Measurements from ENCODE around the gene CD177. TPM values are rescaled to one million over a fixed set of nuclear protein-coding genes. Genes with fewer than 3 reads are reported as not detected.

Gene CD177
- total RNA-seq, 1 experiment from 2014 or later = 0.09 TPM

DNA sequence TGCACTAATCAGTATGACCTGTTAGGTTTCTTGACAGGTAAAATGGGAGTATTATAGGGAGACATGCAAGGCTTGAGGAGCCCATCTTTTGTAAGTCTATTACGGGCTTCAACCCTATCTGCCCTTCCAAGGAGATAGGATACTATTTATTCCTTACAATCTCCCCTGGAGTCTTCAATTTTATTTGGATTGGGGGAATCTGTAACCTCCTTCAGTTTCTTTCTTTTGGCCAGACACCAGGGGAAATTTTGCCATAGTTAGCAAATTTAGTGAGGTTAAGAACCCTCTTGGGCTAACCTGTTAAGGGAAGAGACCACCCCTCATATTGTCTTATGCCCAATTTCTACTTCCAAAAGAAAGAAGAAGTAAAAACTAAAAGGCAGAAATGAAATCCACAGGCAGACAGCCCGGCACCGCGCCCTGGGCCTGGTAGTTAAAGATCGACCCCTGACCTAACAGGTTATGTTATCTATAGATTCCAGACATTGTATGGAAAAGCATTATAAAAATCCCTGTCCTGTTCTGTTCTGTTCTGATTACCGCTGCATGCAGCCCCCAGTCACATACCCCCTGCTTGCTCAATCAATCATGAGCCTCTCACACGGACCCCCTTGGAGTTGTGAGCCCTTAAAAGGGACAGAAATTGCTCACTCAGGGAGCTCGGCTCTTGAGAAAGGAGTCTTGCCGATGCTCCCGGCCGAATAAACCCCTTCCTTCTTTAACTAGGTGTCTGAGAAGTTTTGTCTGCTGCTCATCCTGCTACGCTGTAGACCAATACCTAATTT lies 39.6 kb upstream of the CD177 start:
- H3K4me2 ChIP-seq (ENCODE audit: insufficient read depth, insufficient read length, low read length) = no peak overlapping the region
- H3K18ac ChIP-seq (ENCODE audit: insufficient read length, low read depth, low read length) = no peak overlapping the region
- TF ChIP-seq, protein P1, sequence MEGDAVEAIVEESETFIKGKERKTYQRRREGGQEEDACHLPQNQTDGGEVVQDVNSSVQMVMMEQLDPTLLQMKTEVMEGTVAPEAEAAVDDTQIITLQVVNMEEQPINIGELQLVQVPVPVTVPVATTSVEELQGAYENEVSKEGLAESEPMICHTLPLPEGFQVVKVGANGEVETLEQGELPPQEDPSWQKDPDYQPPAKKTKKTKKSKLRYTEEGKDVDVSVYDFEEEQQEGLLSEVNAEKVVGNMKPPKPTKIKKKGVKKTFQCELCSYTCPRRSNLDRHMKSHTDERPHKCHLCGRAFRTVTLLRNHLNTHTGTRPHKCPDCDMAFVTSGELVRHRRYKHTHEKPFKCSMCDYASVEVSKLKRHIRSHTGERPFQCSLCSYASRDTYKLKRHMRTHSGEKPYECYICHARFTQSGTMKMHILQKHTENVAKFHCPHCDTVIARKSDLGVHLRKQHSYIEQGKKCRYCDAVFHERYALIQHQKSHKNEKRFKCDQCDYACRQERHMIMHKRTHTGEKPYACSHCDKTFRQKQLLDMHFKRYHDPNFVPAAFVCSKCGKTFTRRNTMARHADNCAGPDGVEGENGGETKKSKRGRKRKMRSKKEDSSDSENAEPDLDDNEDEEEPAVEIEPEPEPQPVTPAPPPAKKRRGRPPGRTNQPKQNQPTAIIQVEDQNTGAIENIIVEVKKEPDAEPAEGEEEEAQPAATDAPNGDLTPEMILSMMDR (conservative IDR thresholded peaks at IDR 0.05) = no peak
- H2BK20ac ChIP-seq (ENCODE audit: low read depth, low read length, poor library complexity, severe bottlenecking) = no peak overlapping the region
- no CpG with 5 or more reads among the region's 12 CpGs for WGBS (ENCODE audit: extremely low coverage, insufficient read length, low lambda C conversion rate)
- Mint-ChIP-seq H3K4me1 (no peaks in the 10 kb centered on the region), H3K27me3 (ENCODE audit: low read depth) (peaks cover 1% of the 10 kb centered on the region), H3K36me3 (ENCODE audit: insufficient read depth in 1 of 3, low read depth in 3 of 3) (peaks cover 0 to 4% (median 1%) of the 10 kb centered on the region in 3 experiments; a peak in 3 of 7 replicates), H3K4me3 (no peak overlapping the region), H3K27ac (no peak overlapping the region), H3K9me3 (peaks cover 82 to 83% of the 10 kb centered on the region in 2 experiments)
- no peak overlapping the region for H4K5ac ChIP-seq (ENCODE audit: insufficient read length, low read depth, low read length)
- no peak overlapping the region for H3K56ac ChIP-seq (ENCODE audit: insufficient read length, low read depth, low read length)
- H3K79me1 ChIP-seq (ENCODE audit: insufficient read depth, low read depth, low read length, poor library complexity, severe bottlenecking) = no peaks in the 10 kb centered on the region
- no peak overlapping the region for H4K8ac ChIP-seq (replicated peaks; ENCODE audit: insufficient read length, low read depth, low read length)
- H3K79me2 ChIP-seq (ENCODE audit: insufficient read depth, low read length) = no peaks in the 10 kb centered on the region
- no peak overlapping the region for H2BK120ac ChIP-seq (ENCODE audit: low read depth, low read length, poor library complexity, severe bottlenecking)
- no peak overlapping the region for H3K27ac ChIP-seq (ENCODE audit: insufficient read length, low read depth, low read length)
- H3K9me3 ChIP-seq (ENCODE audit: control insufficient read depth, low read depth, low read length) = no peaks in the 10 kb centered on the region
- H3K23ac ChIP-seq (ENCODE audit: insufficient read length, low read depth, low read length) = no peak overlapping the region
- no peak overlapping the region for H3T11ph ChIP-seq (ENCODE audit: low read length)
- H2BK5ac ChIP-seq (ENCODE audit: insufficient read length, low read length) = no peak overlapping the region
- no peak overlapping the region for H3K4ac ChIP-seq (ENCODE audit: low read depth, low read length)
- no peak overlapping the region for H4K91ac ChIP-seq (ENCODE audit: insufficient read length, low read depth, low read length)
- no peak overlapping the region for H3K14ac ChIP-seq (ENCODE audit: insufficient read depth, low read length)
- H2AFZ ChIP-seq (ENCODE audit: low read length) = no peak overlapping the region
- no peak for DNase-seq
- no peak overlapping the region for H2BK15ac ChIP-seq (ENCODE audit: low read depth, low read length)
- no peaks in the 10 kb centered on the region for H3K4me1 ChIP-seq (ENCODE audit: insufficient read depth, low read length)
- H2BK12ac ChIP-seq (ENCODE audit: insufficient read length, low read depth, low read length) = no peak overlapping the region
- H2AK5ac ChIP-seq (ENCODE audit: insufficient read length, low read length) = no peak overlapping the region
- H4K20me1 ChIP-seq (ENCODE audit: control insufficient read depth, insufficient read depth, insufficient read length) = no peaks in the 10 kb centered on the region
- H3K9ac ChIP-seq (ENCODE audit: extremely low read depth, insufficient read length, low read length) = no peak overlapping the region
- H3K27me3 ChIP-seq (ENCODE audit: insufficient read depth, low read length) = 0 out of 2 replicates have a peak, but pooled peaks cover 2% of the 10 kb centered on the region
- H3K23me2 ChIP-seq (ENCODE audit: insufficient read length, low read depth, low read length, poor library complexity, severe bottlenecking) = no peaks in the 10 kb centered on the region

Data from H9 (cell line).